A549 (cell line): ENCODE results near the gene HTR5A. TPM values are rescaled to one million over a fixed set of nuclear protein-coding genes. Genes with fewer than 3 reads are reported as not detected.

Experiments
- ATAC-seq, 2 experiments: fragments of 200-7000 bp in 1 of 2; fragments of >200 bp in 1 of 2; cut with Nextera tagmentation in 1 of 2; cut with Tn5 transposase in 1 of 2; 3 replicates each; pipeline versions ENCODE4 v1.8.0 to v1.9.1; 2018 to 2020; ENCODE audit warnings: mild to moderate bottlenecking in 1 of 2, moderate library complexity in 1 of 2
- CTCF ChIA-PET: fragments of 300-600 bp; sonication (Branson Sonifier 250); formaldehyde crosslinking; extraction: SDS; loops from one replicate; lab custom pipeline; 2021; ENCODE audit warnings: antibody characterized with exemption, inconsistent platforms; lab: Yijun Ruan, JAX
- POLR2A ChIA-PET: fragments of 350-600 bp; formaldehyde crosslinking; extraction: SDS; loops from one replicate; lab custom pipeline; 2021; ENCODE audit warnings: antibody characterized with exemption, inconsistent platforms; lab: Yijun Ruan, JAX
- DNase-seq, 2 experiments: peaks; one replicate each; pipeline versions ENCODE4 v3.0.0 to v3.0.0-alpha.2; 2011 to 2016; ENCODE audit warnings: low read depth in 1 of 2, low spot score in 1 of 2
- FAIRE-seq: peaks from 2 replicates; lab custom pipeline; 2011; peaks lifted over from hg19 to GRCh38; lab: Jason Lieb, UNC
- H3K27ac ChIP-seq, 2 experiments: fragments of >200 bp; sonication (Bioruptor Twin); formaldehyde crosslinking; 3 replicates each; pipeline ENCODE4 v1.5.1; 2016 to 2017
- H3K4me1 ChIP-seq: fragments of >200 bp; sonication (Bioruptor Twin); formaldehyde crosslinking; 3 replicates; pipeline ENCODE4 v1.6.1; 2016
- H3K4me2 ChIP-seq: fragments of >200 bp; sonication (Bioruptor Twin); formaldehyde crosslinking; 3 replicates; pipeline ENCODE4 v1.6.1; 2016
- H3K4me3 ChIP-seq: fragments of >200 bp; sonication (Bioruptor Twin); formaldehyde crosslinking; 3 replicates; pipeline ENCODE4 v1.5.1; 2016
- H3K9me3 ChIP-seq: fragments of >200 bp; sonication (Bioruptor Twin); formaldehyde crosslinking; 3 replicates; pipeline ENCODE4 v1.6.1; 2016
- CBX8 ChIP-seq: fragments of 200-600 bp; sonication (generic); IDR thresholded peaks from 2 replicates; pipeline ENCODE4 v1.6.1; 2016
- EHMT2 ChIP-seq: fragments of 200-600 bp; sonication (generic); IDR thresholded peaks from 2 replicates; pipeline ENCODE4 v1.6.1; 2016; ENCODE audit warnings: antibody characterized with exemption, low read depth, mild to moderate bottlenecking, moderate library complexity
- ESRRA ChIP-seq: fragments of 150-350 bp; IDR thresholded peaks from 2 replicates; pipeline ENCODE4 v1.6.1; 2014; ENCODE audit warnings: mild to moderate bottlenecking, low read length, borderline replicate concordance
- HDAC2 ChIP-seq: fragments of 200-600 bp; sonication (generic); IDR thresholded peaks from 2 replicates; pipeline ENCODE4 v1.6.1; 2016
- HEYL ChIP-seq: fragments of 250-450 bp; sonication (Bioruptor Pico); IDR thresholded peaks from 2 replicates; pipeline ENCODE4 v1.8.0; 2021; ENCODE audit warnings: mild to moderate bottlenecking, moderate library complexity
- HOXB13 ChIP-seq: fragments of 250-450 bp; sonication (Bioruptor Pico); IDR thresholded peaks from 2 replicates; pipeline ENCODE4 v1.5.0; 2020; ENCODE audit warnings: low read depth, mild to moderate bottlenecking, moderate library complexity
- JUN ChIP-seq, 2 experiments: fragments of >200 bp; sonication (Bioruptor Twin); formaldehyde crosslinking; IDR thresholded peaks; 2 replicates in 1 of 2; 3 replicates in 1 of 2; pipeline ENCODE4 v1.6.1; 2016 to 2017
- MAFK ChIP-seq: fragments of 450-650 bp; IDR thresholded peaks from 2 replicates; pipeline ENCODE4 v1.6.1; 2014; ENCODE audit not compliant: partially characterized antibody
- NR3C1 ChIP-seq: fragments of >200 bp; sonication (Bioruptor Twin); formaldehyde crosslinking; IDR thresholded peaks from 3 replicates; pipeline ENCODE4 v1.6.1; 2017
- RAD21 ChIP-seq, 2 experiments: fragments of >200 bp in 1 of 2; sonication (Bioruptor Twin) in 1 of 2; formaldehyde crosslinking in 1 of 2; IDR thresholded peaks in 1 of 2; conservative IDR thresholded peaks in 1 of 2; 2 replicates in 1 of 2; 3 replicates in 1 of 2; pipeline ENCODE4 v1.6.1; 2012 to 2018; ENCODE audit warnings: inconsistent platforms in 1 of 2
- RARB ChIP-seq: fragments of 250-450 bp; sonication (Bioruptor Pico); IDR thresholded peaks from 2 replicates; pipeline ENCODE4 v1.8.0; 2021; ENCODE audit warnings: mild to moderate bottlenecking, moderate library complexity
- RCOR1 ChIP-seq: fragments of 150-350 bp; IDR thresholded peaks from 2 replicates; pipeline ENCODE4 v1.6.1; 2014; ENCODE audit warnings: antibody characterized with exemption, low read length, low read depth
- RNF2 ChIP-seq: fragments of 200-600 bp; sonication (generic); IDR thresholded peaks from 2 replicates; pipeline ENCODE4 v1.6.1; 2016; ENCODE audit warnings: low read depth, mild to moderate bottlenecking, antibody characterized with exemption, moderate library complexity, borderline replicate concordance
- ZC3H11A ChIP-seq: fragments of 450-650 bp; IDR thresholded peaks from 2 replicates; pipeline ENCODE4 v1.6.1; 2014; ENCODE audit warnings: antibody characterized with exemption, mild to moderate bottlenecking
- ZFP36 ChIP-seq: fragments of 450-650 bp; IDR thresholded peaks from 2 replicates; pipeline ENCODE4 v1.6.1; 2014; ENCODE audit warnings: borderline replicate concordance; ENCODE audit not compliant: partially characterized antibody
- ZSCAN20 ChIP-seq: fragments of 250-450 bp; sonication (Bioruptor Pico); IDR thresholded peaks from 2 replicates; pipeline ENCODE4 v1.8.0; 2022; ENCODE audit warnings: mild to moderate bottlenecking, moderate library complexity
- WGBS: methylation state at CpG from one replicate; pipeline ENCODE4 v1.1.6; 2017; ENCODE audit errors: missing lambda C conversion rate; 5-methylcytosine and 5-hydroxymethylcytosine counted together
- polyA plus RNA-seq, 4 experiments: library from polyadenylated mRNA; depleted of rRNA in 3 of 4; stranded (reverse); fragments of >200 nt; fragmentation: RNase III in 1 of 4; extraction: RNeasy Plus Mini Kit Qiagen cat#74134 plus additional on column Dnase treatment in 1 of 4; gene quantifications; 2 replicates in 3 of 4; 3 replicates in 1 of 4; pipeline ENCODE4 v1.2.3, GENCODE V29; 2011 to 2017
- TF ChIP-seq, protein P1 (sequence below): fragments of >200 bp; sonication (Bioruptor Twin); formaldehyde crosslinking; IDR thresholded peaks from 2 replicates; pipeline ENCODE4 v1.6.1; 2016
- TF ChIP-seq, protein P2 (sequence below): IDR thresholded peaks from 2 replicates; pipeline ENCODE4 v1.6.1; 2012
- TF ChIP-seq, protein P3 (sequence below): fragments of >200 bp; sonication (Bioruptor Twin); formaldehyde crosslinking; IDR thresholded peaks from 3 replicates; pipeline ENCODE4 v1.6.1; 2016
- TF ChIP-seq, protein P4 (sequence below): fragments of 450-650 bp; IDR thresholded peaks from 2 replicates; pipeline ENCODE4 v1.6.1; 2014; ENCODE audit warnings: antibody characterized with exemption
- TF ChIP-seq, protein P5 (sequence below): fragments of 150-350 bp; IDR thresholded peaks from 2 replicates; pipeline ENCODE4 v1.6.1; 2014; ENCODE audit warnings: low read depth, mild to moderate bottlenecking, low read length
- TF ChIP-seq, protein P6 (sequence below): fragments of 250-450 bp; sonication (Bioruptor Pico); IDR thresholded peaks from 2 replicates; pipeline ENCODE4 v1.5.0; 2021; ENCODE audit warnings: mild to moderate bottlenecking, moderate library complexity, borderline replicate concordance
- TF ChIP-seq, protein P7 (sequence below): fragments of >200 bp; sonication (Bioruptor Twin); formaldehyde crosslinking; IDR thresholded peaks from 3 replicates; pipeline ENCODE4 v1.5.1; 2016
- TF ChIP-seq, protein P8 (sequence below): IDR thresholded peaks from 2 replicates; pipeline ENCODE4 v1.6.1; 2012; ENCODE audit warnings: low read depth, borderline replicate concordance

HTR5A gene
- polyA plus RNA-seq, 2 of the 4 experiments (the other 2 are of a cell fraction) = not detected

DNA sequence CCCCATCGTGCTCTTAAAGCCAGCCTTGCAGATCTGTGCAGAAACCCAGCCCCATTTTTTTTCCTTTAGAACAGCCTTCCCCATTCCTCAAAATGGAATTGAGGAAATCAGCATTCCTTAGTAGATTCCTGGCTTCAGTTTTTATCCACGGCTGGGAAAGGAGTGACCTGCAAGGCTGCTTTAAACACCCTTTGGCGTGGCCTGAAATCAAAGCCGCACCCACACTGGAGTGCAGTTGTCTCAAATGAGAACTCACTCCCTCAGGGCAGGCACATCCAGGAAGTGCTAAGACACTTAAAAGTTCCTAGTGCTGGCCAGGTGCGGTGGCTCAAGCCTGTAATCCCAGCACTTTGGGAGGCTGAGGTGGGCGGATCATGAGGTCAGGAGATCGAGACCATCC, 34.8 kb downstream of the HTR5A start:
- Histone ChIP-seq H3K4me3 (no peak overlapping the region), H3K9me3 (no peaks in the 10 kb centered on the region), H3K27ac (no peak overlapping the region), H3K4me2 (no peak overlapping the region), H3K4me1 (no peaks in the 10 kb centered on the region)
- FAIRE-seq (no peak), DNase-seq (no peak), ATAC-seq (no peak)
- ChIA-PET POLR2A (no interaction called here), CTCF (no interaction called here)
- 12% methylated on average over 5 of the region's 7 CpGs for WGBS
- TF ChIP-seq, protein P1, sequence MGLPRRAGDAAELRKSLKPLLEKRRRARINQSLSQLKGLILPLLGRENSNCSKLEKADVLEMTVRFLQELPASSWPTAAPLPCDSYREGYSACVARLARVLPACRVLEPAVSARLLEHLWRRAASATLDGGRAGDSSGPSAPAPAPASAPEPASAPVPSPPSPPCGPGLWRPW = no peak
- TF ChIP-seq ZSCAN20 (CRISPR knock-in tag) = no peak
- no peak for TF ChIP-seq ZC3H11A
- TF ChIP-seq HOXB13 = no peak
- no peak for TF ChIP-seq HEYL (CRISPR knock-in tag)
- no peak for TF ChIP-seq ZFP36

DNA sequence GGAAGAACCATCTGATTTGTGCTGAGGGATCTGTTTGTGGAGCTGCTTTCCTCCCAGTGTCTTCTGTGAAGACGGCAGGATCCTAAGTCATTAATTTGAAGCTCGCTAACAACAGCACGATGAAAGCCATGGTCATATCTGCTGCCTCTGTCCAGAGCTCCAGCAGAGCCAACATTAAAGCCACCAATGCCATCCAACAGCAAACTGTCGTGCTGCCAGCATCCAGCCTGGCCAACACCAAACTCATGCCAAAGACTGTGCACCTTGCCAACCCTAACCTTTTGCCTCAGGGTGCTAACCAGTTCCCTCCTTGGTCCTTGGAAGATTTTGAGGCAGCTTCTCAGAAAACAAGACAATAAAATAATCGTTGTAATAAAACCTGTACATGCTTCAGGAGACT, 36.2 kb downstream of the HTR5A start:
- POLR2A ChIA-PET = no interaction called here
- Histone ChIP-seq H3K27ac (no peak overlapping the region), H3K4me2 (no peak overlapping the region), H3K4me3 (no peak overlapping the region), H3K4me1 (no peaks in the 10 kb centered on the region), H3K9me3 (no peaks in the 10 kb centered on the region)
- no peak for DNase-seq
- CTCF ChIA-PET = no interaction called here
- 56% methylated on average over 5 of the region's 5 CpGs for WGBS
- ATAC-seq = no peak
- no peak for TF ChIP-seq CBX8
- TF ChIP-seq, protein P2, sequence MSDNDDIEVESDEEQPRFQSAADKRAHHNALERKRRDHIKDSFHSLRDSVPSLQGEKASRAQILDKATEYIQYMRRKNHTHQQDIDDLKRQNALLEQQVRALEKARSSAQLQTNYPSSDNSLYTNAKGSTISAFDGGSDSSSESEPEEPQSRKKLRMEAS = no peak
- TF ChIP-seq, protein P3, sequence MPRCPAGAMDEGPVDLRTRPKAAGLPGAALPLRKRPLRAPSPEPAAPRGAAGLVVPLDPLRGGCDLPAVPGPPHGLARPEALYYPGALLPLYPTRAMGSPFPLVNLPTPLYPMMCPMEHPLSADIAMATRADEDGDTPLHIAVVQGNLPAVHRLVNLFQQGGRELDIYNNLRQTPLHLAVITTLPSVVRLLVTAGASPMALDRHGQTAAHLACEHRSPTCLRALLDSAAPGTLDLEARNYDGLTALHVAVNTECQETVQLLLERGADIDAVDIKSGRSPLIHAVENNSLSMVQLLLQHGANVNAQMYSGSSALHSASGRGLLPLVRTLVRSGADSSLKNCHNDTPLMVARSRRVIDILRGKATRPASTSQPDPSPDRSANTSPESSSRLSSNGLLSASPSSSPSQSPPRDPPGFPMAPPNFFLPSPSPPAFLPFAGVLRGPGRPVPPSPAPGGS = no peak
- TF ChIP-seq RARB (CRISPR knock-in tag) = no peak
- TF ChIP-seq, protein P4, sequence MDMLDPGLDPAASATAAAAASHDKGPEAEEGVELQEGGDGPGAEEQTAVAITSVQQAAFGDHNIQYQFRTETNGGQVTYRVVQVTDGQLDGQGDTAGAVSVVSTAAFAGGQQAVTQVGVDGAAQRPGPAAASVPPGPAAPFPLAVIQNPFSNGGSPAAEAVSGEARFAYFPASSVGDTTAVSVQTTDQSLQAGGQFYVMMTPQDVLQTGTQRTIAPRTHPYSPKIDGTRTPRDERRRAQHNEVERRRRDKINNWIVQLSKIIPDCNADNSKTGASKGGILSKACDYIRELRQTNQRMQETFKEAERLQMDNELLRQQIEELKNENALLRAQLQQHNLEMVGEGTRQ = no peak
- TF ChIP-seq RNF2 = no peak
- TF ChIP-seq NR3C1 = no peak
- TF ChIP-seq, protein P5, sequence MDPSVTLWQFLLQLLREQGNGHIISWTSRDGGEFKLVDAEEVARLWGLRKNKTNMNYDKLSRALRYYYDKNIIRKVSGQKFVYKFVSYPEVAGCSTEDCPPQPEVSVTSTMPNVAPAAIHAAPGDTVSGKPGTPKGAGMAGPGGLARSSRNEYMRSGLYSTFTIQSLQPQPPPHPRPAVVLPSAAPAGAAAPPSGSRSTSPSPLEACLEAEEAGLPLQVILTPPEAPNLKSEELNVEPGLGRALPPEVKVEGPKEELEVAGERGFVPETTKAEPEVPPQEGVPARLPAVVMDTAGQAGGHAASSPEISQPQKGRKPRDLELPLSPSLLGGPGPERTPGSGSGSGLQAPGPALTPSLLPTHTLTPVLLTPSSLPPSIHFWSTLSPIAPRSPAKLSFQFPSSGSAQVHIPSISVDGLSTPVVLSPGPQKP = no peak
- no peak for TF ChIP-seq MAFK
- no peak for TF ChIP-seq HDAC2
- no peak for TF ChIP-seq JUN (IDR thresholded peaks at IDR 0.05)
- FAIRE-seq = no peak

DNA sequence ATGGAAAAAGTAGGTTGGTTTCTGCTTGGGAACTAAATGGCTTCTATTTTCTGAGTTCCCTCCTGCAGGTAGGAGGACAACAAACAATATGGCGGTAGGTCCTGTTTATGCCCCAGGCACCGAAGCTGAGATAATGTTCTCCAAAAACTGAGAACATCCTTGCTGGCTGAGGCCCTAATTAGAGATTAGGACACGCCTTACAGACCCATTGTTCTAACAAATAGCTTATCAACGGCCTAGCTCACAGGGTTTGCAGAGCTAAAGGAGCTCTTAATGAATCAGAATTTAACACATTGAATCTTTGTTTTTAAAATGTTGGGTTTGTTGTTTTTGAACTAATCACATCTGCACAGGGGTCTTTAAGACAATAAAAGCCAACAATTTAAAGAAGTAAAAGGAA, 37.0 kb downstream of the HTR5A start:
- no peak for ATAC-seq
- H3K27ac ChIP-seq = no peak overlapping the region
- H3K4me1 ChIP-seq = no peaks in the 10 kb centered on the region
- POLR2A ChIA-PET = no interaction called here
- DNase-seq = no peak
- CTCF ChIA-PET = interaction anchor here (1.2 kb wide), 1 partner anchor 238 kb away, joined by 3 read pairs; no protein-coding TSS in a partner anchor
- 20% methylated on average over 4 of the region's 4 CpGs for WGBS
- H3K4me3 ChIP-seq = no peak overlapping the region
- no peak for FAIRE-seq
- no peaks in the 10 kb centered on the region for H3K9me3 ChIP-seq
- H3K4me2 ChIP-seq = no peak overlapping the region
- no peak for TF ChIP-seq CBX8
- TF ChIP-seq, protein P5 = no peak
- TF ChIP-seq, protein P6, sequence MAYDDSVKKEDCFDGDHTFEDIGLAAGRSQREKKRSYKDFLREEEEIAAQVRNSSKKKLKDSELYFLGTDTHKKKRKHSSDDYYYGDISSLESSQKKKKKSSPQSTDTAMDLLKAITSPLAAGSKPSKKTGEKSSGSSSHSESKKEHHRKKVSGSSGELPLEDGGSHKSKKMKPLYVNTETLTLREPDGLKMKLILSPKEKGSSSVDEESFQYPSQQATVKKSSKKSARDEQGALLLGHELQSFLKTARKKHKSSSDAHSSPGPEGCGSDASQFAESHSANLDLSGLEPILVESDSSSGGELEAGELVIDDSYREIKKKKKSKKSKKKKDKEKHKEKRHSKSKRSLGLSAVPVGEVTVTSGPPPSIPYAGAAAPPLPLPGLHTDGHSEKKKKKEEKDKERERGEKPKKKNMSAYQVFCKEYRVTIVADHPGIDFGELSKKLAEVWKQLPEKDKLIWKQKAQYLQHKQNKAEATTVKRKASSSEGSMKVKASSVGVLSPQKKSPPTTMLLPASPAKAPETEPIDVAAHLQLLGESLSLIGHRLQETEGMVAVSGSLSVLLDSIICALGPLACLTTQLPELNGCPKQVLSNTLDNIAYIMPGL (CRISPR knock-in tag) = no peak
- TF ChIP-seq, protein P7, sequence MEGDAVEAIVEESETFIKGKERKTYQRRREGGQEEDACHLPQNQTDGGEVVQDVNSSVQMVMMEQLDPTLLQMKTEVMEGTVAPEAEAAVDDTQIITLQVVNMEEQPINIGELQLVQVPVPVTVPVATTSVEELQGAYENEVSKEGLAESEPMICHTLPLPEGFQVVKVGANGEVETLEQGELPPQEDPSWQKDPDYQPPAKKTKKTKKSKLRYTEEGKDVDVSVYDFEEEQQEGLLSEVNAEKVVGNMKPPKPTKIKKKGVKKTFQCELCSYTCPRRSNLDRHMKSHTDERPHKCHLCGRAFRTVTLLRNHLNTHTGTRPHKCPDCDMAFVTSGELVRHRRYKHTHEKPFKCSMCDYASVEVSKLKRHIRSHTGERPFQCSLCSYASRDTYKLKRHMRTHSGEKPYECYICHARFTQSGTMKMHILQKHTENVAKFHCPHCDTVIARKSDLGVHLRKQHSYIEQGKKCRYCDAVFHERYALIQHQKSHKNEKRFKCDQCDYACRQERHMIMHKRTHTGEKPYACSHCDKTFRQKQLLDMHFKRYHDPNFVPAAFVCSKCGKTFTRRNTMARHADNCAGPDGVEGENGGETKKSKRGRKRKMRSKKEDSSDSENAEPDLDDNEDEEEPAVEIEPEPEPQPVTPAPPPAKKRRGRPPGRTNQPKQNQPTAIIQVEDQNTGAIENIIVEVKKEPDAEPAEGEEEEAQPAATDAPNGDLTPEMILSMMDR = no peak
- no peak for TF ChIP-seq ESRRA
- TF ChIP-seq, protein P8, sequence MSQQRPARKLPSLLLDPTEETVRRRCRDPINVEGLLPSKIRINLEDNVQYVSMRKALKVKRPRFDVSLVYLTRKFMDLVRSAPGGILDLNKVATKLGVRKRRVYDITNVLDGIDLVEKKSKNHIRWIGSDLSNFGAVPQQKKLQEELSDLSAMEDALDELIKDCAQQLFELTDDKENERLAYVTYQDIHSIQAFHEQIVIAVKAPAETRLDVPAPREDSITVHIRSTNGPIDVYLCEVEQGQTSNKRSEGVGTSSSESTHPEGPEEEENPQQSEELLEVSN = no peak
- no peak for TF ChIP-seq MAFK
- no peak for TF ChIP-seq RCOR1
- TF ChIP-seq RAD21 (conservative IDR thresholded peaks at IDR 0.05 in 1 of 2, IDR thresholded peaks at IDR 0.05 in 1 of 2) = no peak
- TF ChIP-seq, protein P2 = no peak
- TF ChIP-seq EHMT2 = no peak
- no peak for TF ChIP-seq ZFP36
